Fibroblast of the aortic adventitia (primary cell): ENCODE data around the gene IGF2R. TPM values are rescaled to one million over a fixed set of nuclear protein-coding genes. Genes with fewer than 3 reads are reported as not detected.
"Not testable (repeated sequence)": the region's sequence is repeated elsewhere in the genome, so short reads cannot be mapped to it uniquely, and the experiment has no call there.

ENCODE experiments used
- DNase-seq: peaks from one replicate; pipeline ENCODE4 v3.0.0-alpha.2; 2010; ENCODE audit warnings: low read depth
- H3K4me3 ChIP-seq: 2 replicates; pipeline ENCODE4 v1.5.1; 2011; ENCODE audit warnings: low read depth, mild to moderate bottlenecking, control low read depth, low read length, moderate library complexity
- total RNA-seq: library from RNA; depleted of rRNA; stranded (reverse); fragments of >200 nt; gene quantifications from 2 replicates; pipeline ENCODE4 v1.2.3, GENCODE V29; 2012; ENCODE audit warnings: low replicate concordance
- TF ChIP-seq, protein P1 (sequence below): IDR thresholded peaks from 2 replicates; pipeline ENCODE4 v1.5.1; 2011; ENCODE audit warnings: mild to moderate bottlenecking, low read length, control low read depth, inconsistent platforms; ENCODE audit not compliant: insufficient read depth

IGF2R gene
- total RNA-seq, 1 donor = 112 TPM

- TF ChIP-seq, protein P1, sequence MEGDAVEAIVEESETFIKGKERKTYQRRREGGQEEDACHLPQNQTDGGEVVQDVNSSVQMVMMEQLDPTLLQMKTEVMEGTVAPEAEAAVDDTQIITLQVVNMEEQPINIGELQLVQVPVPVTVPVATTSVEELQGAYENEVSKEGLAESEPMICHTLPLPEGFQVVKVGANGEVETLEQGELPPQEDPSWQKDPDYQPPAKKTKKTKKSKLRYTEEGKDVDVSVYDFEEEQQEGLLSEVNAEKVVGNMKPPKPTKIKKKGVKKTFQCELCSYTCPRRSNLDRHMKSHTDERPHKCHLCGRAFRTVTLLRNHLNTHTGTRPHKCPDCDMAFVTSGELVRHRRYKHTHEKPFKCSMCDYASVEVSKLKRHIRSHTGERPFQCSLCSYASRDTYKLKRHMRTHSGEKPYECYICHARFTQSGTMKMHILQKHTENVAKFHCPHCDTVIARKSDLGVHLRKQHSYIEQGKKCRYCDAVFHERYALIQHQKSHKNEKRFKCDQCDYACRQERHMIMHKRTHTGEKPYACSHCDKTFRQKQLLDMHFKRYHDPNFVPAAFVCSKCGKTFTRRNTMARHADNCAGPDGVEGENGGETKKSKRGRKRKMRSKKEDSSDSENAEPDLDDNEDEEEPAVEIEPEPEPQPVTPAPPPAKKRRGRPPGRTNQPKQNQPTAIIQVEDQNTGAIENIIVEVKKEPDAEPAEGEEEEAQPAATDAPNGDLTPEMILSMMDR = no peak
- DNase-seq = peak; percentile 49
- H3K4me3 ChIP-seq = no peak overlapping the region
These were observed 7.4 kb upstream of the IGF2R start for GRCh38 chr6:159961528-159961927.

DNA sequence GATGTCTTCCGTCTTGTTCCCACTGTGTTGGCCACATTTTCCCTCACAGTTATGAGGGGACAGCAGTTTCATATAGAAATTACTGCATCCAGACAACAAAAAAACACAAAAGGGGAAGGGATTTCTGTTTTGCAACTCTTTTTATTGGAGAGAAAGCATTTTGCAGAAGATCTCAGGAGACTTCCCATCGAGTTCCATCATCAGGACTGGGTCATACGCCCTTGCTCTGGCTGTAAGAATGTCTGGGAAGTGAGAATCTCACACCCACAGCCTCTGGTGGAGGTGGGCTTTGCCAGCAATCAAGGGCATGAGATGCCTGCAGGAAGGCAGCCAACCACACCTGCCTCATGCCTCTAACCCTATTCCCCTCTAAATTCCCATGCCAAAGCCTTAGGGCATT, 5.8 kb upstream of the IGF2R start:
- TF ChIP-seq, protein P1 = no peak
- DNase-seq = no peak

GRCh38 chr6:159964046-159964445, 4.8 kb upstream of the IGF2R start:
- no peak for DNase-seq
- TF ChIP-seq, protein P1 = no peak
- H3K4me3 ChIP-seq = no peak overlapping the region

More for the DNA sequence above, 5.8 kb upstream of the IGF2R start:
- no peak overlapping the region for H3K4me3 ChIP-seq

DNA sequence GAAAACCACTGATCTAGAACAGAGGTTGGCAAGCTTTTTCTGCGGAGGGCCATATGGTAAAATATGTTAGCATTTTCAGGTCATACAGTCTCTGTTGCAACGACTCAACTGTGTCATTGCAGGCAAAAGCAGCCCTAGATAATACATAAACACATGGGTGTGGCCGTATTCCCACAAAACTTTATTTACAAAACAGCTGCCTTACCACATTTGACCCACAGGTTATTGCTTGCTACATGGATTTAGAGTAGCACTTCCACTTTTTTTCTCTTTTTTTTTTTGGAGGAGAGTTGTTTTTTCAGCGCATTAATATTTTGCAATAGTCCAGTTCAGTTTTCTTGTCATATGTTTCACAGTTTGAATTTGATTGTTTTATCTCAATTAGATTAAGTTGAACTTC, 2.5 kb upstream of the IGF2R start:
- no peak overlapping the region for H3K4me3 ChIP-seq
- TF ChIP-seq, protein P1 = no peak
- DNase-seq = no peak

DNA sequence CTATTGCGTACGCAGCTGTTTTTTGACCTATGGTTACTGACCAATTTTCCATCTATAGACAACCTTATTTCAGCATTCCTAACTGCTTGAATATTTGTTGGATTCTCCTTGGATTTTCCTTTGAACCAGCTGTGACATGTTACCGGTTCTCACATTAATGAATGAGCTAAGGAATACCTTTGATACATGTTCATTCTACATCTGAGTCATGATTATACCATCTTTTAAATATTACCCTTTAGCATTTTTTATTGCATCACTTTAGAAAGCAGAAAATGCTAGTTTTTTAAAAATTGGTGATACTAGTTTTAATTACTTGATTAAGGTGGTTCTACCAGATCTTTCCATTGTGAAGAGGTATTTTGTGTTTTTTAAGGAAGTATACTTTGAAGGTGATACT, 1.9 kb upstream of the IGF2R start:
- TF ChIP-seq, protein P1 = no peak
- DNase-seq = peak; percentile 50
- H3K4me3 ChIP-seq = no peak overlapping the region

DNA sequence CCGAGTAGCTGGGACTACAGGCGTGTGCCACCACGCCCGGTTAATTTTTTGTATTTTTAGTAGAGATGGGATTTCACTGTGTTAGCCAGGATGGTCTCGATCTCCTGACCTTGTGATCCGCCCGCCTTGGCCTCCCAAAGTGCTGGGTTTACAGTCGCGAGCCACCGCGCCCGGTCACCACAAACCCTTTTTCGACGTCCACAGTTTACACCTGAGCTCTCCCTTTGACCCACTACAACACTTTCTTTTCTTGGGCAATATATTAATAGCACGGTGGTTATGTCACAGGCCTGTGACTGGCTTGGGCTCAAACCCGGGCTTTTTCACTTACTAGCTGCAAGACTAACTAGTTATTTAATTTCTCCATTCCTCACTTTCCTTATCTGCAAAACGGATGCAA, 1.3 kb upstream of the IGF2R start:
- not testable (repeated sequence) for H3K4me3 ChIP-seq, DNase-seq

DNA sequence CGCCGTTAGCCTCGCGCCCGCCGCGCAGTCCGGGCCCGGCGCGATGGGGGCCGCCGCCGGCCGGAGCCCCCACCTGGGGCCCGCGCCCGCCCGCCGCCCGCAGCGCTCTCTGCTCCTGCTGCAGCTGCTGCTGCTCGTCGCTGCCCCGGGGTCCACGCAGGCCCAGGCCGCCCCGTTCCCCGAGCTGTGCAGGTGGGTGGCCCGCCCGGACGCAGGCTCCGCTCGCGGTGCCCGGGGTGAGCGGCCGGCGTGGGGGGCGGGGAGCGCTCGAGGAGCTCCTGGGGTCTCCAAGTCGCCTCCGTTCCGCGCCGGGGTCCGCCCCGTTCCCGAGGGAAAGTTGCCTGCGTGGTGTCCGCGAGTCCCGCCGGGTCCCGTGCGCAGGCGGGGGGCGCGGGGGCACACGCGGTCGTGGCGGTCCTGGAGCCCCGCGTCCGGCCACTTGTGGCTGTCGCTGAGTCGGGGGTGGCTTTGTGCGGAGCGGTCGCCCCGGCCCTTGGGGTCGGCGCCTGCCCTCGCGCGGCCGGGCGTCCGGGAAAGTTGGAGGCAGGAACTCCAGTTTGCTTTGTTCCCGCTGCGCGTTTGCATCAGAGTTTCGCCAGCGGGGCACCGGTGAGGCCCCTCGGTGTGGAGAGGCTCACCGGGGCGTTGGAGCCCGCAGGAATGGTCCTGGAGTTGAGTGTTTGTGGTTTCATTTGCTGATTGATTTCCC, 476 bp downstream of the IGF2R start:
- peak overlapping the region; percentile 78 for H3K4me3 ChIP-seq
- DNase-seq = no peak
- TF ChIP-seq, protein P1 = no peak
